ENCODE measurements around the gene DMRTB1.

DMRTB1 gene

GRCh38 chr1:53514436-53514835 lies 55.2 kb downstream of the DMRTB1 start:
- DNase-seq, result no peak
- intact Hi-C loops (cut with DNase I), result no loop called here

GRCh38 chr1:53516181-53516580 lies 57.0 kb downstream of the DMRTB1 start:
- DNase-seq, result no peak
- intact Hi-C loops (cut with DNase I), result no loop called here

Data from head of caudate nucleus (tissue), 42 donors.